Neural progenitor cell (in vitro differentiated cells): ENCODE data around the gene MINDY4B. TPM values are rescaled to one million over a fixed set of nuclear protein-coding genes. Genes with fewer than 3 reads are reported as not detected.

ENCODE experiments used
- DNase-seq: peaks from one replicate; pipeline ENCODE4 v3.0.0-alpha.2; 2016; ENCODE audit warnings: low spot score
- H2AFZ ChIP-seq: fragments of 200-600 bp; sonication (generic); replicated peaks from 2 replicates; pipeline ENCODE4 v1.6.1; 2016; ENCODE audit warnings: antibody characterized with exemption
- H3F3A ChIP-seq: fragments of 200-600 bp; sonication (generic); 2 replicates; pipeline ENCODE4 v1.6.1; 2016; ENCODE audit warnings: antibody characterized with exemption, low read depth
- H3K27ac ChIP-seq: fragments of 200-600 bp; sonication (generic); 2 replicates; pipeline ENCODE4 v1.5.1; 2016; ENCODE audit warnings: mild to moderate bottlenecking
- H3K27me3 ChIP-seq: fragments of 200-600 bp; sonication (generic); 2 replicates; pipeline ENCODE4 v1.6.1; 2016; ENCODE audit warnings: mild to moderate bottlenecking, moderate library complexity
- H3K36me3 ChIP-seq: fragments of 200-600 bp; sonication (generic); 2 replicates; pipeline ENCODE4 v1.5.1; 2016
- H3K4me1 ChIP-seq: fragments of 200-600 bp; sonication (generic); 2 replicates; pipeline ENCODE4 v1.6.1; 2016; ENCODE audit warnings: mixed run types
- H3K4me2 ChIP-seq: fragments of 200-600 bp; sonication (generic); 2 replicates; pipeline ENCODE4 v1.6.1; 2016
- H3K4me3 ChIP-seq: fragments of 200-600 bp; sonication (generic); 2 replicates; pipeline ENCODE4 v1.5.1; 2016
- H3K79me2 ChIP-seq: fragments of 200-600 bp; sonication (generic); 2 replicates; pipeline ENCODE4 v1.6.1; 2016; ENCODE audit warnings: low read depth
- H3K9ac ChIP-seq: fragments of 200-600 bp; sonication (generic); 2 replicates; pipeline ENCODE4 v1.6.1; 2016
- H3K9me3 ChIP-seq: fragments of 200-600 bp; sonication (generic); 2 replicates; pipeline ENCODE4 v1.5.1; 2016; ENCODE audit warnings: low read depth
- H4K20me1 ChIP-seq: fragments of 200-600 bp; sonication (generic); 2 replicates; pipeline ENCODE4 v1.6.1; 2016; ENCODE audit warnings: low read depth
- H3K27ac Mint-ChIP-seq: 3 replicates; pipeline ENCODE4 v1.8.0; 2021; ENCODE audit warnings: mixed read lengths
- H3K27me3 Mint-ChIP-seq: 2 replicates; pipeline ENCODE4 v1.8.0; 2022; ENCODE audit warnings: low read depth, mild to moderate bottlenecking, inconsistent platforms, moderate library complexity, mixed read lengths; ENCODE audit not compliant: insufficient read depth
- H3K36me3 Mint-ChIP-seq: 3 replicates; pipeline ENCODE4 v1.8.0; 2021; ENCODE audit warnings: mixed read lengths
- H3K4me1 Mint-ChIP-seq: 3 replicates; pipeline ENCODE4 v1.8.0; 2021; ENCODE audit warnings: mixed read lengths
- H3K4me3 Mint-ChIP-seq: 3 replicates; pipeline ENCODE4 v1.8.0; 2021; ENCODE audit warnings: mild to moderate bottlenecking, moderate library complexity, mixed read lengths
- H3K9me3 Mint-ChIP-seq: 3 replicates; pipeline ENCODE4 v1.8.0; 2020; ENCODE audit warnings: mixed read lengths
- CTCF ChIP-seq: fragments of 200-600 bp; sonication (generic); IDR thresholded peaks from 2 replicates; pipeline ENCODE4 v1.5.1; 2017; ENCODE audit warnings: antibody characterized with exemption, mild to moderate bottlenecking
- EZH2 ChIP-seq: fragments of 200-600 bp; sonication (generic); IDR thresholded peaks from 2 replicates; pipeline ENCODE4 v1.6.1; 2017; ENCODE audit warnings: antibody characterized with exemption, mild to moderate bottlenecking, moderate library complexity
- EZH2phosphoT487 ChIP-seq: fragments of 200-600 bp; sonication (generic); IDR thresholded peaks from 2 replicates; pipeline ENCODE4 v1.6.1; 2017; ENCODE audit warnings: antibody characterized with exemption
- total RNA-seq: library from RNA; depleted of rRNA; stranded (reverse); fragments of >200 nt; gene quantifications from 2 replicates; pipeline ENCODE4 v1.2.3, GENCODE V29; 2015; ENCODE audit warnings: low replicate concordance

Gene MINDY4B
- total RNA-seq, 1 donor from 2014 or later = not detected

- Histone ChIP-seq H4K20me1 (no peaks in the 10 kb centered on the region), H3K79me2 (no peaks in the 10 kb centered on the region), H3K36me3 (no peaks in the 10 kb centered on the region), H2AFZ (no peak overlapping the region), H3K4me2 (no peak overlapping the region), H3K9me3 (no peaks in the 10 kb centered on the region), H3K27me3 (no peaks in the 10 kb centered on the region), H3K4me3 (no peak overlapping the region), H3K27ac (no peak overlapping the region), H3K9ac (no peak overlapping the region), H3F3A (no peaks in the 10 kb centered on the region), H3K4me1 (peaks cover 7% of the 10 kb centered on the region)
- Mint-ChIP-seq H3K27ac (no peak overlapping the region), H3K4me3 (no peak overlapping the region), H3K9me3 (peaks cover 7% of the 10 kb centered on the region), H3K4me1 (no peaks in the 10 kb centered on the region), H3K36me3 (no peaks in the 10 kb centered on the region), H3K27me3 (peaks cover 2% of the 10 kb centered on the region)
- no peak for DNase-seq
- TF ChIP-seq EZH2 (no peak), CTCF (no peak), EZH2phosphoT487 (no peak)
Measured at GRCh38 chr3:150890295-150890694, 14.9 kb downstream of the MINDY4B start.

GRCh38 chr3:150889106-150889505 is 16.1 kb downstream of the MINDY4B start:
- H3K4me1 Mint-ChIP-seq = peaks cover 2% of the 10 kb centered on the region

GRCh38 chr3:150887031-150887430 is 18.2 kb downstream of the MINDY4B start:
- Mint-ChIP-seq H3K27me3 (peaks cover 2% of the 10 kb centered on the region), H3K36me3 (no peaks in the 10 kb centered on the region), H3K9me3 (peaks cover 7% of the 10 kb centered on the region)

More at GRCh38 chr3:150889106-150889505, 16.1 kb downstream of the MINDY4B start:
- no peak overlapping the region for H3K4me2 ChIP-seq
- no peaks in the 10 kb centered on the region for H3K9me3 ChIP-seq
- H3K27me3 Mint-ChIP-seq = peaks cover 2% of the 10 kb centered on the region
- no peaks in the 10 kb centered on the region for H3K36me3 Mint-ChIP-seq
- no peak overlapping the region for H3K4me3 ChIP-seq
- no peaks in the 10 kb centered on the region for H3K36me3 ChIP-seq
- TF ChIP-seq CTCF (no peak), EZH2phosphoT487 (no peak), EZH2 (no peak)
- H3K27me3 ChIP-seq = no peaks in the 10 kb centered on the region
- DNase-seq = no peak
- H3K79me2 ChIP-seq = no peaks in the 10 kb centered on the region
- H3K4me3 Mint-ChIP-seq = no peak overlapping the region
- no peaks in the 10 kb centered on the region for H4K20me1 ChIP-seq
- H3K4me1 ChIP-seq = peaks cover 7% of the 10 kb centered on the region
- H3K27ac ChIP-seq = no peak overlapping the region
- H2AFZ ChIP-seq = no peak overlapping the region
- H3K9me3 Mint-ChIP-seq = peaks cover 7% of the 10 kb centered on the region
- no peaks in the 10 kb centered on the region for H3F3A ChIP-seq
- H3K9ac ChIP-seq = no peak overlapping the region
- no peak overlapping the region for H3K27ac Mint-ChIP-seq

More at GRCh38 chr3:150887031-150887430, 18.2 kb downstream of the MINDY4B start:
- no peak for TF ChIP-seq EZH2
- no peak for TF ChIP-seq CTCF
- TF ChIP-seq EZH2phosphoT487 = no peak
- H3K4me1 ChIP-seq = peaks cover 7% of the 10 kb centered on the region
- no peaks in the 10 kb centered on the region for H4K20me1 ChIP-seq
- no peak overlapping the region for H3K4me3 ChIP-seq
- peaks cover 12% of the 10 kb centered on the region for H3K4me1 Mint-ChIP-seq
- no peaks in the 10 kb centered on the region for H3K9me3 ChIP-seq
- H3K79me2 ChIP-seq = no peaks in the 10 kb centered on the region
- no peak for DNase-seq
- no peak overlapping the region for H3K4me2 ChIP-seq
- no peak overlapping the region for H3K4me3 Mint-ChIP-seq
- no peaks in the 10 kb centered on the region for H3F3A ChIP-seq
- H3K9ac ChIP-seq = no peak overlapping the region
- H3K27ac Mint-ChIP-seq = no peak overlapping the region
- H2AFZ ChIP-seq = no peak overlapping the region
- H3K27ac ChIP-seq = no peak overlapping the region
- H3K36me3 ChIP-seq = no peaks in the 10 kb centered on the region
- no peaks in the 10 kb centered on the region for H3K27me3 ChIP-seq
